NT2/D1 (cell line): Measurements from ENCODE around the gene PLXNA3.

ENCODE experiments used
- SUZ12 ChIP-seq: IDR thresholded peaks from 2 replicates; pipeline ENCODE4 v1.6.1; 2011; ENCODE audit not compliant: insufficient read length, insufficient read depth; ENCODE audit errors: extremely low read depth
- YY1 ChIP-seq: IDR thresholded peaks from 2 replicates; pipeline ENCODE4 v1.6.1; 2011; ENCODE audit not compliant: insufficient read length, insufficient read depth
- ZNF274 ChIP-seq: IDR thresholded peaks from 2 replicates; pipeline ENCODE4 v1.6.1; 2011; ENCODE audit warnings: mild to moderate bottlenecking, low read depth, low read length

GRCh38 chrX:154445776-154446175 lies 12.3 kb upstream of the PLXNA3 start:
- TF ChIP-seq SUZ12 (no peak), ZNF274 (no peak), YY1 (no peak)
